Pancreas (tissue), 10 donors: ENCODE results near the gene OSBPL5. TPM values are rescaled to one million over a fixed set of nuclear protein-coding genes. Genes with fewer than 3 reads are reported as not detected.

Experiments used
- ATAC-seq, 4 donors: fragments of 200-7000 bp; cut with Tn5 transposase; one replicate each; pipeline versions ENCODE4 v1.8.0 to v1.9.1; 2020; ENCODE audit warnings: mild to moderate bottlenecking in 4 of 4, moderate library complexity in 4 of 4
- DNase-seq, 6 donors: peaks; one replicate each; pipeline ENCODE4 v3.0.0-alpha.2; 2020
- FAIRE-seq: peaks from 2 replicates; lab custom pipeline; 2012; peaks lifted over from hg19 to GRCh38; lab: Jason Lieb, UNC
- H3K27ac ChIP-seq, 4 donors: fragments of 200-600 bp; sonication (generic); 1 replicate in 3 of 4; 2 replicates in 1 of 4; pipeline versions ENCODE4 v1.5.0 to v1.8.0; 2020
- H3K27me3 ChIP-seq, 4 donors: fragments of 200-600 bp; one replicate each; pipeline ENCODE4 v1.8.0; 2021
- H3K36me3 ChIP-seq, 3 donors: fragments of 200-600 bp; sonication (generic) in 1 of 3; one replicate each; pipeline versions ENCODE4 v1.5.0 to v1.8.0; 2020 to 2021
- H3K4me1 ChIP-seq, 3 donors: fragments of 200-600 bp; one replicate each; pipeline ENCODE4 v1.8.0; 2021
- H3K4me3 ChIP-seq, 4 donors: fragments of 200-600 bp; sonication (generic) in 2 of 4; one replicate each; pipeline versions ENCODE4 v1.5.0 to v1.8.0; 2020 to 2021
- H3K9me3 ChIP-seq, 4 donors: fragments of 200-600 bp; one replicate each; pipeline ENCODE4 v1.8.0; 2021
- WGBS, 2 donors: extraction: QIAGEN DNeasy Blood & Tissue Kit; methylation state at CpG; one replicate each; pipeline ENCODE4 v1.1.7; 2013; 5-methylcytosine and 5-hydroxymethylcytosine counted together
- intact Hi-C, 3 donors: fragments of 100-400 bp; cut with DNase I; formaldehyde crosslinking; loops; one replicate each; pipeline versions ENCODE4 v1.11.1 to v1.14.2; 2022
- polyA plus RNA-seq, 2 donors: library from polyadenylated mRNA; stranded (reverse); fragments of 200-250 nt; gene quantifications; one replicate each; pipeline ENCODE4 v1.2.3, GENCODE V29; 2013
- total RNA-seq, 6 donors: library from RNA; stranded (reverse); fragmentation: NEBNext Ultra II Directional in 4 of 6; extraction: Animal tissue kit (Norgen Biotek cat#: 25700) in 4 of 6; gene quantifications; one replicate each; pipeline versions ENCODE4 v1.2.1 to v1.2.4, GENCODE V29; 2021 to 2023
- TF ChIP-seq, protein P1 (sequence below), 4 donors: fragments of 200-600 bp; sonication (generic) in 3 of 4; IDR thresholded peaks; one replicate each; pipeline versions ENCODE4 v1.5.0 to v1.8.0; 2021; ENCODE audit warnings: antibody characterized with exemption in 4 of 4
- donor health status: healthy with polysubstance abuse.
- donor health status: DM: no; HTN: no; CAD: no; lungs with moderate emphysema.
- donor health status: DM: no; HTN: no; CAD: no.
- donor health status: control.
- donor health status: control.
- donor health status: Bipolar disorder and iron deficiency.
- donor health status: DM: yes; HTN: yes; CAD: no.
- donor health status: DM: no; HTN: no; CAD: no.
- donor health status: DM: no; HTN: no; CAD: no.
- donor health status: DM: yes; HTN: yes; CAD: no.

Gene OSBPL5
- total and polyA plus RNA-seq, 8 donors, result 9.8 to 16.7 (median 11.8) TPM

DNA sequence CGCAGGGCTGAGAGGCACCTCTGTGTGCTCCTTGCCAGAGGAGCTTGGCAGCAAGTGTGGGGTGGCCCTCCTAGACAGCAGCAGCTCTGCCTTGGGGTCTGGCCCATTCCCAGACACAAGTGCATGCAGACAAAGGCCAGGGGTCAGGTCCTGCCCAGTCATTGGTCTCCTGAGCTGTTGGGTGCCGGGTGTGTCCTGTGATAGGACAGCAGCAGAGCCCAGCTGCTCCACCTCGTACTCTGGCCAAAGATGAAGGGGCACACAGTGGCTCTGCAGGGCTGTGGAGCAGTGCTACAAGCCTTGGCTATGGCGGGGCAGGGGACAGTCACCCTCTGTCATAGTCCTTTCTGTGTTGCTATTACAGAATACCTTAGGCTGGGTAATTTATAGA lies 17.3 kb upstream of the OSBPL5 start:
- Histone ChIP-seq H3K36me3 (no peaks in the 10 kb centered on the region), H3K4me3 (no peak overlapping the region), H3K27me3 (no peaks in the 10 kb centered on the region), H3K27ac (no peak overlapping the region), H3K4me1 (no peaks in the 10 kb centered on the region), H3K9me3 (no peaks in the 10 kb centered on the region)
- WGBS, 2 donors, result 91% methylated on average over 4 of the region's 4 CpGs
- no peak for FAIRE-seq
- TF ChIP-seq, protein P1, sequence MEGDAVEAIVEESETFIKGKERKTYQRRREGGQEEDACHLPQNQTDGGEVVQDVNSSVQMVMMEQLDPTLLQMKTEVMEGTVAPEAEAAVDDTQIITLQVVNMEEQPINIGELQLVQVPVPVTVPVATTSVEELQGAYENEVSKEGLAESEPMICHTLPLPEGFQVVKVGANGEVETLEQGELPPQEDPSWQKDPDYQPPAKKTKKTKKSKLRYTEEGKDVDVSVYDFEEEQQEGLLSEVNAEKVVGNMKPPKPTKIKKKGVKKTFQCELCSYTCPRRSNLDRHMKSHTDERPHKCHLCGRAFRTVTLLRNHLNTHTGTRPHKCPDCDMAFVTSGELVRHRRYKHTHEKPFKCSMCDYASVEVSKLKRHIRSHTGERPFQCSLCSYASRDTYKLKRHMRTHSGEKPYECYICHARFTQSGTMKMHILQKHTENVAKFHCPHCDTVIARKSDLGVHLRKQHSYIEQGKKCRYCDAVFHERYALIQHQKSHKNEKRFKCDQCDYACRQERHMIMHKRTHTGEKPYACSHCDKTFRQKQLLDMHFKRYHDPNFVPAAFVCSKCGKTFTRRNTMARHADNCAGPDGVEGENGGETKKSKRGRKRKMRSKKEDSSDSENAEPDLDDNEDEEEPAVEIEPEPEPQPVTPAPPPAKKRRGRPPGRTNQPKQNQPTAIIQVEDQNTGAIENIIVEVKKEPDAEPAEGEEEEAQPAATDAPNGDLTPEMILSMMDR (IDR thresholded peaks at IDR 0.05), result no peak
- intact Hi-C loops, result no loop called here
- no peak for ATAC-seq
- no peak for DNase-seq

DNA sequence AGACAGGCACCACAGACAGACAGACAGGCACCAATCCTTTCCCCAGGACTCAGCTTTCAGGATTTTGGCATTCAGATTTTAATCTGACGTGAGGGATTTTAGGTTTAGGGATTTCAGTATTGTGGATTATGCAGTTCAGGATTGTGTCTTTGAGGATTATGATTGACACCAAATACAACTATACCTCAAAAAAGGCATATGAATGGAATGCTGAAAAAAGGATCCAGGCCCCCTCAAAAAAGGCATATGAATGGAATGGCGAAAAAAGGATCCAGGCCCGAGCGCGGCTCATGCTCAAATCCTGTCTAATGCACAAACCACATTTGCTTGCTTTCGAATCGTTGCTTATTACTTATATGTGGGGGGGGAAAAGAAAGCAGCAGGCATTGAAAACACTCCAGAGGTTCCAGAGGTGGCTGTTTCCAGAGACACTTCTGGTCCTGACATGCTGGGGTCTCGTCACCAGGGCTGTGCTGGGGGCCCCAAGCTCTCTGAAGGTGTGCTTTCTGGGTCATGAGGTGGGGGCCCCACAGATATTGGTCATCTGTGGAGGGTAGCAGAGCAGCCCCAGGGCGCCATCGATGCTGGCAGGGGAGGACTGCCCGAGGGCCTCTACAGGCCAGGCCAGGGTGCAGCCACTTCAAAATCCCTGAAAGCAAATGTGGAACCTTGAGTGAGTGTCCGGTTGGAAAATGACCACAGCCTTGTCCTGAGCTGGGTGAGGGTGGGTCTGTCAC lies 16.8 kb upstream of the OSBPL5 start:
- no peaks in the 10 kb centered on the region for H3K9me3 ChIP-seq
- H3K4me3 ChIP-seq, result no peak overlapping the region
- FAIRE-seq (no peak), ATAC-seq (no peak), DNase-seq (no peak)
- H3K36me3 ChIP-seq, result no peaks in the 10 kb centered on the region
- intact Hi-C loops, result no loop called here
- TF ChIP-seq, protein P1 (IDR thresholded peaks at IDR 0.05), result no peak
- H3K27me3 ChIP-seq, result no peaks in the 10 kb centered on the region
- WGBS, 2 donors, result 86 to 90% methylated on average over 10 to 12 of the region's 12 CpGs
- H3K27ac ChIP-seq, result no peak overlapping the region
- no peaks in the 10 kb centered on the region for H3K4me1 ChIP-seq

DNA sequence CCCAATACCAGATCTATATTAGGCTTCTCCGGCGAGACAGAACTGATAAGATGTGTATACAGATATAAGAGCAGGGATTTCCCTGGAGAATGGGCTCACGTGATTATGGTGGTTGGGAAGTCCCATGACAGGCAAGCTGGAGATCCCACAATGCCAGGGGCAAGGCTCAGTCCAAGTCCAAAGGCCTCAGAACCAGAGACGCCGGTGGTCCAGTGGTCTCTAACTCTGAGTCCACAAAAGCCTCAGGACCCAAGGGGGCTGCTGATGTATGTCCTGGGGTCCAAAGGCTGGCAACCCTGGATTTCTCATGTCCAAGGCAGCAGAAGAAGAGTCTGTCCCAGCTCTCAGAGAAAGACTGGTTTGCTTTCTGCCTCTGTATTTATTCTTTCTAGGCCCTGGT lies 15.8 kb upstream of the OSBPL5 start:
- FAIRE-seq, result no peak

DNA sequence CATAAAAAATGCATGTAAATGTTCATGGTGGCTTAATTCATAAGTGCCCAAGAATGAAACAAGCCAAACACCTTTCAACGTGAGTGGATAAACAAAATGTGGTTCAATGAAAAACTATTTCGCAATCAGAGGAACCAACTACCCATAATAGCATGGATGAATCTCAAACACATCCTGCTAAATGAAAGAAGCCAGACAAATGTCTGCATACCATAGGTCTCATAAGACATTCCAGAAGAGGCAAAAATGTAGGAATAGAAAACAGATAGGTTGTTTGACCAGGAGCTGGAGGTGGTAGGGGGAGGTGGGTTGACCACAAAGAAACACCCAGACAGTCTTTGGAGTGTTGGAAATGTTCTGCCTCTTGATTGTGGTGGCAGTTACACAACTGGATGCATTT lies 13.2 kb upstream of the OSBPL5 start:
- intact Hi-C loops, result no loop called here
- DNase-seq, result no peak
- Histone ChIP-seq H3K36me3 (no peaks in the 10 kb centered on the region), H3K27me3 (no peaks in the 10 kb centered on the region), H3K9me3 (no peaks in the 10 kb centered on the region), H3K4me3 (no peak overlapping the region), H3K4me1 (no peaks in the 10 kb centered on the region), H3K27ac (no peak overlapping the region)
- no peak for ATAC-seq
- TF ChIP-seq, protein P1 (IDR thresholded peaks at IDR 0.05), result no peak
- WGBS, 2 donors, result 44 to 47% methylated on average over 2 of the region's 2 CpGs
- FAIRE-seq, result no peak

More for the DNA sequence above, 15.8 kb upstream of the OSBPL5 start:
- ATAC-seq (no peak), DNase-seq (no peak)
- Histone ChIP-seq H3K27me3 (no peaks in the 10 kb centered on the region), H3K4me3 (no peak overlapping the region), H3K4me1 (no peaks in the 10 kb centered on the region), H3K9me3 (no peaks in the 10 kb centered on the region), H3K27ac (no peak overlapping the region), H3K36me3 (no peaks in the 10 kb centered on the region)
- intact Hi-C loops, result no loop called here
- WGBS, 2 donors, result 73 to 77% methylated on average over 5 of the region's 5 CpGs
- TF ChIP-seq, protein P1 (IDR thresholded peaks at IDR 0.05), result no peak

DNA sequence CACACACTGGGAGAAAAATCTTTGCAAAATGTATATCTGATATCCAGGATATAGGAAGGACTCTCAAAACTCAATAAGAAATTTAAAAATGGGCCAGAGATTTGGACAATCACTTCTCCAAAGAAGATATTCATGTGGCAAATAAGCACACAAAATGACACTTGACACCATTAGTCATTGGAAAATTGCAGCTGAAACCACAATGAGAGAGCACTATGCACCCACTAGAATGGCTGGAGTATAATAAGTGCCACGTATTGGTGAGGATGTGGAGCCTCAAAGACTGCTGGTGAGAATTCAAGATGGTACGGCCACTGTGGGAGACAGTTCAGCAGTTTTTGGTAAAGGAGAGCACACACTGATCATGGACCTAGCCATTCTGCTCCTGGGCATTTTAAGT lies 12.8 kb upstream of the OSBPL5 start:
- Histone ChIP-seq H3K27ac (no peak overlapping the region), H3K27me3 (no peaks in the 10 kb centered on the region), H3K4me3 (no peak overlapping the region), H3K4me1 (no peaks in the 10 kb centered on the region), H3K36me3 (no peaks in the 10 kb centered on the region), H3K9me3 (no peaks in the 10 kb centered on the region)
- TF ChIP-seq, protein P1 (IDR thresholded peaks at IDR 0.05), result no peak
- no peak for FAIRE-seq
- 69 to 75% methylated on average over 2 of the region's 2 CpGs for WGBS, 2 donors
- no peak for ATAC-seq
- intact Hi-C loops, result no loop called here
- no peak for DNase-seq
